Activated CD8-positive, alpha-beta memory T cell treated with anti-CD3 and anti-CD28 coated beads for 1 hour (primary cell): Measurements from ENCODE around the gene COL12A1.

Source experiments
- DNase-seq, 2 donors: peaks; one replicate each; pipeline ENCODE4 v3.0.0-alpha.2; 2020; ENCODE audit warnings: low read depth in 1 of 2; ENCODE audit errors: extremely low read depth in 1 of 2

The COL12A1 gene

DNA sequence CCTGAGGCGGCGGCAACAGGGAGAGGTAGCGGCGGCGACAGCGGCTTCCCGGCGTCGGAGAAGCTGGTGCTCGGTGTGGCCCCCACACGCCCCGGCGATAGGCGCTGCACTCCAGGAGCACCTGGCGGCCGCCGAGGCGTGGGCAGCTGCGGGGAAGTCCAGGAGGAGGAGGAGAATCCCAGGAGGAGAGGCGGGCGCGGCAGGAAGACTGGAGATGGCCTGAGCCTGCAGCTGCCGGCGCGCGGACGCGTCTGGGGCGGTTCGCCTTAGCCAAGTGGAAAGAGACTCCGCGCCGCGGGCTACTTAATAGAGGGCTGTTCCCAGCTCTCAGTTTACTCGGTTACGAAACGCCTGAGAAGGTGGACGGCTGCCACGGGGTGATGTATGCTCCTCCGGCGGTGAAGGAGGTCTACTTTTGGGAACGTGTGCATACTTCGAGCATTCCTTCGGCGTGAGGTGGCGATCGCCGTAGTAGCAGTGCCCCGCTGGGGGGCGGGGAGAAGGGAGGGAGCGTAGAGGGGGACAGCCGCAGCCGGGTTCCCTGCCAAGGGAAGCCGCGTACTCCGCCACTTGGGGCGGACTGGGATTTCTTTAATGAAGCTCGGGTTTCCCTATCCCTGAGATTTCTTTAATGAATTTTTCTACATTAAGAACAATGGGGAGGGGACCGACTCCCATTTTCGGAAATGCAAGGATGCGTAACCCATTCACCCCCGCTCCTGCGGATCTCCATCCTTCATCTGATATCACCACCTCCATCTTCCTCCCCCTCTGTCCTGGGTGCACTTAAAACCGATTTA lies at the start of gene COL12A1:
Gene COL12A1, minus strand, starts transcription at position 278 of the 800 bp plus-strand sequence. CDS start 3,261 bp downstream, outside the sequence.
- no peak for DNase-seq

DNA sequence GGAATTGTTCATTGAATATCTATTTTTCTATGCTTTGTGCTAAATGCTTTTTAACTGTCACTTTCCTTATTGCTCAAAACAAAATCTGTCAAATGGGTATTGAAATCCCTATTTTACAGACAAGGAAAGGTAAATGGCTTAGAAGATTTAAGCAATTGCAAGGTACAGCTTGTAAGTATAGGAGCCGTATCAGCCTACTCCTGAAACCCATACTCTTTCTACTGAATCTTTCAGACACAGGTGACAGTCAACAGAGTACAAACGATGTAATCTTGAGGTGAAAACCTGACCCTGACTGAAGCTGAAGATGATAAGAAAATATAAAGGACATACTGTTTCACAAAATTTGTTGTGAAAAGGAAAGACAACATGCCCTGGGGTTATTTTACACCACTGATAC lies 44.7 kb upstream of the COL12A1 start:
- no peak for DNase-seq

DNA sequence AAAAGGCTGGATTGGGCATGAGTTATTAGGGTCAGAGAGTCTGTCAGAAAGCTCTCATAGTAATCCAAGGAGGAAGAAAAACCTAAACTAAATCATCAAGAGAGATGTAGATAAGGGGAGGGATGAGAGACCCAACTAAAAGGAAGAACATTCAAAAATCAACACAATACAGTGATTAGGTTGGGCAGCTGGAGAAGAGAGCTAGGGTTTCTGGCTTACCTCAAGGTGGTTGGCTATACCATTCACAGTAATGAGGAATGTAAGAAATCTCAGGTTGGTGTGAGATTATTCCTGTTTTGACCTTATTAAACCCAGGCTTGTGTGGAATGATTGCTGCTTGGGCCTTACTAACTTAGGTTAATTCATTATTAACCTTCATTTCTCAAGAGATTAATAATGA lies 44.0 kb upstream of the COL12A1 start:
- no peak for DNase-seq

DNA sequence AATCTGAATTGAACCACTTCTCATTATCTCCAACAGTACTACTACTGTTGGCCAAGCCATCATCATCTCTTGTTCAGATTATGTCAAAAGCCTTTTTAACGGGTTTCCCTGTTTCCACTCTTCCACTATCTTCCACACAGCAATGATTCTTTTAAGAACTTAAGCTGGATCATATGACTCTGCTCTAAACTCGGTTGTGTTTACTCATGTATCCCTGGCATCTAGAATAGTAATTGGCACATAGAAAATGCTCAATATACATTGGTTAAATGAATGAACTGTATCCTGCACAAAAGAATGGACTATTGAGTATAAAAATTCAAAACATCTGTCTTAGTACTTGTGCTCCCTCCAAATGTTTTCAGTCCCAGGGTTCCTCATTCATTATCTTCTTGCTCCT lies 40.5 kb upstream of the COL12A1 start:
- no peak for DNase-seq

DNA sequence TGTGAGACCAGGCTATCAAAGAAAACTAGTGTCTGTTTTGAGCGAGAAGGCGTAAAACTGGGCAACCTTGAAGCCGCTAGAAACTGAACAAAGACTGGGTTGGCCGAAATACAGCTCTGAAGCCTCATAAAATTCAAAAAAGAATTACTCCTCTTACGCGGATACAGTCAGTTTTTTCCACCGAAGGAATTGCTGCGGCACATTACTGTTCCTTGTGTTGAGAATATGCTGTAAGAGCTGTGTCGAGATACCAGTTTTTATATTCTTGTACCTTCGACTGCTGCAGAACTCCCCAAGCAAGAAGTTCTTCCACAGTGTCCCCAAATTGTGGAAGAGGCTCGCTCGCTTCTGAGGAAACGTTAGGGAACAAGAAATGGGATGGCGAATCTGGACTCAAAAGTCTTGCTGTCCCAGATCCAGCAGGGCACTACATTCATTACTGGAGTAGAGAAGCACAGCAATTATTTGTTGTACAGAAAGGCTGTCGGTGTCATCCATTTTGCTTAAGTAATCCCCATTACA lies 38.3 kb upstream of the COL12A1 start:
- DNase-seq, result no peak

DNA sequence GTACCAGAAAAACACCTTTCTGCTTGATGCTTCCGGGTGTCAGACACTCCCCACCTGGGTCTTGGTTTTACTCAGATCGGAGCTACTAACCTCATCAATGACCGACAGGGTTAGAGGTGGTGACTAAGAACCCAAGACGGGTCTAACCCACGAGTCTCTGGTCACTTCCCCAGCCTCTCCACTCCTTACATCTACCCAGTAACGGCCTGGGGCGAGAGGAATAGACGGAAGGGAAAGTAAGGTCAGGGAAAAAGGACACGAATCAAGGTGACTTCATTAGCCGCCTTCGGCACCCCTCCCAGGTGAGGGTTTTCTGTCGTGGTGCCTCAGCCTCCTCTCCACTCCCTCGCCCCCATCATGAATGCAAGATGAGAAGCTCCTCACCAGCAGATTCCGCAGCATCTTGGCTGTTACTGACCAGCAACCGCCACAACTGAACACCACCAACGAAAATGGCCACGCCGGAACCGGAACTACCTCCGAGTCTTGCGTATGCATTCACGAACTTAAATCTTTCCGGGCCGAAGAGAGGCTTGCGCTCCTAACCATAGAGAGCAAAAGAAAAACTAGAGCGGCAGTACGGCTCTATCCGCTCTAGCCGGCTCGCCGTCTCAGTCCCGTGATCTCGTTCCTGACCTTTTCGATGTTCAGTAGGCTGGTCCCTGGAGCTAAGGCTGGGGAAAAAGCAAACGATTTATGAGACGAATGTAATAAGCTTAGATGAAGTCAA lies 37.6 kb upstream of the COL12A1 start, which contains the start of gene COX7A2:
Gene COX7A2, minus strand, starts transcription at position 469 of the 730 bp plus-strand sequence. Its CDS starts 67 bp downstream, at position 402.
- peak; percentile 55 to 66 for DNase-seq

DNA sequence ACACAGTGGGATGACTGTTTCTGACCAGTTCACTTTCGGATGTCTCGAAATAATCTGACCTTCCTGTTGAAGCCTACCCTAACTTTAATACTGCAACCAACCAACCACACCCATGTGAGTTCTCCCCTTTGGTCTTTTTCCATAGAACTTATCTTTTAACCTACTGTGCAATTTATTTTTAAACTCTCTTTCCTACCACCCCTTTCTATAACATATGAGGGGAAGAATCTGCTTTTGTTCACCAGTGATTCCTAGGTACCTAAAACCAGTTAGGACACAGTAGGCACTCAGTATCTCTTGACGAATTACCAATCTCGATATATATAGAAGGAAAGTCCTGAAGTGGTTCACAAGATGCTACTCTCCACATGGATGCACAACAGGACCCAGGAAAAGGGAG lies 30.8 kb upstream of the COL12A1 start:
- no peak for DNase-seq

DNA sequence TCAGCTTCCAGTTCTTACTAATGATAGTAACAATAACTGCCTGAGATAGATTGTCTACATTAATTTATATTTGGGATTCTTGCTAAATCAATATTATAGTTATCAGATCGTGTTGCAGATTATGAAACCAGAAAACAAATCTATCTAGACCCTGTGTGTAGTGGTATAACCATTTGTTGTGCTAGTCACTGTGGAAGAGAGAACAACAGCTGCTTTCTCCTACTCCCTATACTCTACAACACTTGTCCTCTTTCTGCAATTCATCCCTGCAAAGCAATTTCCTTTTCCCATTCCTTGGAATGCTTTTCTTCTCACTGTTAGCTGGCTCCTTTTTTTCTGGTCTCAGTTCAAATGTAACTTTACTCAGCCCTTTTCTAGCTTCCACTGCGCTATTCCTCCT lies 29.4 kb upstream of the COL12A1 start:
- no peak for DNase-seq

DNA sequence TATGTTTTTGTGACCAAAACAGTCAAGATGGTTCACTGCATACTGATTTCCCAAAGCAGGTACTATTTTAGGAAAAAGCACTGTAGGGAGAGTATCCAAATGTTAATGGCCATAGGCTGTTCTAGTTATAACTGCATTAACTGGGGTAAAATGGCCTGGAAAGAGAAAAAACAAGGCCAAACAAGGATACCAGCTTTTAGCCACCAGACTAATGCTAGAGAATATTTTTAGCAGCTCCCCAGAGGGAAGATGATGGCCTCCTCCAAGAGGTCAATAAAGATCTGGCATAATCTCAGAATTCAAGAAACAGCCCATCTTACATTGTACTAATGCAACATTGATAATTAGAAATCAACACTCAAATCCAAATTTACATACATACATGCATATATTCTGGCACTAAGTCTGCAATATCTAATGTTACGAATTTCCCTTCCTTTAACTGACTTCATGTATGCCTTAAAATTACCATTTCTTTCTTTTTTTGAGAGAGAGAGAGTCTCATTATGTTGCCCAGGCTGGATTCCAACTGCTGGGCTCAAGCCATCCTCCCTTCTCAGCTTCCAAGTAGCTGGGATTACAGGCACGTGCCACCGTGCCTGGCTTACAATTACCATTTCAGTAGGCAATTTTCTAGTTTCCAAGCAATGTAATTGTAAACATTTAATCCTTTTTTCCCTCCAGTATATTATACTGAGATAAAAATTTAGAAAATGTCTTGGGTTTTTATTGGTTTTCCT lies 28.4 kb upstream of the COL12A1 start:
- no peak for DNase-seq

DNA sequence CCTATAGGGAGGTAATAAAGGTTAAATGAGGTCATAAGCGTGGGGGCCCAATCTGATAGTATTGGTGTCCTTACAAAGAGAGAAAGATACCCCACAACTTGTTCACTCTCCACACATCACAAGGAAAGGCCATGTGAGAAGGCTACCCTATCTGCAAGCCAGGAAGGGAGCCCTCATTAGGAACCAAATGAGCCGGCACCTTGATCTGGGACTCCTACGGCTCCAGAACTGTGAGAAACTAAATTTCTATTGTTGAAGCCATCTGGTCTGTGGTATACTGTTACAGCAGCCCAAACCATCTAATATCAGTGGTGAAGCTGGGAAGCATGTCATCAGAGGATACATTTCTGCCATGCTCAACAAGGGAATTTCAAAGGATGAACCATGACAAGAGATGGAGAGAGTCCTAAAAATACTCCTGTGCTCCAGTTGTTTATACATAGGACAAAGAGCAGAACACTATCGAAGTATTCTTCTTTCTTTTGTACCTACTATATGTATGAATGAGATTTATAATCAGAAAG lies 27.3 kb upstream of the COL12A1 start:
- no peak for DNase-seq

DNA sequence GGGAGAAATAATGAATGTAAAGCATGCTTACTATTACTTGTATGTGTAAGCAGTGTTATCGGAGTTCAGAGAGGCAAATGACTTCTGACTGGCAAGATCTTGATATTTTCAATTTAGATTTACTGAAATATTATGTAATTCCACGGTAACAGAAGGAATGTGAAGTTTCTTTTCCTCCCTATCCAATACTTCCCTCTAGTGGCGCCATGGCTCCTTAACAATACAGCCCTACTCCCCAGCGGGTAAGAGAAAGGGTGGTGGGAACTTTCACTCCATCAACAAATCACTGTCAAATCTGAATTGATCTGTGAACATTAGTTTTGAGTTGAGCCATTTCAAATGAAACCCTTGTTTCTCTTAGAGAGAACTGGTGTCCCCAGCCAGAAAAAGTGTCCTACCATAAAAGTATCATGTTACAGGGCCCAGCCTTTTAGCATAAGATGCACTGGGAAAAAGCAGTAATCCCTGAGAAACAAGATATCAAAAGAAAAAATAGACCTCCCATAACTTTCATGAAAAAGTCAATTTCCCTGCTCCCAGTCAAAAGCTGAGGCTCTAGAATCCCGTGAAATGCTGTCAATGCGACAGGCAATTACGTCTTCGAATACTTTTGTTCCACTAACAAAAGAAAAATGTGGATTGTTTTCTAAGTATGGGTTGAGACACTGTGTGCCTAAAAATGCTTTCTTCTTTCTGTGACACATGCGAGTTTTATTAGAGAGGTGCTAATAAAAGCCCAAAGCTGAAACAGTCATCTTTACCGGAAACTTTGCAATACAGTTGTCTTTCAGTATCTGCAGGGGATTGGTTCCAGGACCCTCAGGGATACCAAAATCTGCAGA lies 24.9 kb upstream of the COL12A1 start:
- no peak for DNase-seq

DNA sequence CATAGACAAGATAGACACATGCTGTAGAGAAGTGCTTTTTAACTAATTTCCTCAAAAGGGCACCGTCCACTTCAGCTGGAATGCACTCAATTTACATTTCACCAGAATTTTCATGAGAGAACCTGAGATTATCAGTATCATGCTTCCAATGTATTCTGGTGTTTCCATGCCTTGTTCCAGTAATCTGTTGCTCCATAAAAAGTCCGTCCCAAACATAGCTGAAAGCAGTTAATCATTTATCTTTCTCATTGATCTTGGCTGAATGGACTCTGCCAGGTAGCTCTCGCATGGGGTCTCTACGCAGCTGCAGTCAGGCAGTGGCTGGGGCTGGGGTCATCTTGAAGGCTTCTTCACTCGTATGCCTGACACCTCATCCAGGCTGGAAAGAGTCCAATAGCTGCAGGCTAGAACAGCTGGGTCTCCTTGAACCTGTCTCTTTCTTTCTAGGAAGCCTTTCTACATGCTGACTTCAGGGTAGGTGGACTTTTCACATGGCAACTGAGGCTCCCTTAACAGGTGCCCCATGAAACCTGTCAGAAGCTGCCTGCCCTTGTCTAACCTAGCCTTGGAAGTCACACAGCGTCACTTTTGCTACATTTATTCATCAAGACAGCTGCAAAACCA lies 18.6 kb upstream of the COL12A1 start:
- no peak for DNase-seq

DNA sequence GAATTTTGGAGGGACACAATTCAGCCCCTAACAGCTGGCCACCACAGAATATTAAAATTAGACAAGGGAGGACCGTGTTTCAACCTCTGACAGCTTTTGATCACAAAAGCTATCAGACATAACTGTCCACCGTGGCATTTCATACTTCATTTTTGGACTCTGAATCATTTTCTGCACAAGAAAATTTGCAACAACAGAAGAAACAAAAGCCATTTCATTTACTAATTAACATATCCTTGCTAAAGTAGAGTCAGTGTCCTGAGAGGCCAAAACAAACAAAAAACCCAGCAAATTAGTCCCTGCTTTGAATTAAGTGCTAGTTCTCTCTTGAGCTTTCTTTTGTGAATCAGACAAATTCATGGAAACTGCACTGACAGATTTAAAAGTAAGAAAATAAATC lies 17.6 kb upstream of the COL12A1 start:
- DNase-seq, result no peak

DNA sequence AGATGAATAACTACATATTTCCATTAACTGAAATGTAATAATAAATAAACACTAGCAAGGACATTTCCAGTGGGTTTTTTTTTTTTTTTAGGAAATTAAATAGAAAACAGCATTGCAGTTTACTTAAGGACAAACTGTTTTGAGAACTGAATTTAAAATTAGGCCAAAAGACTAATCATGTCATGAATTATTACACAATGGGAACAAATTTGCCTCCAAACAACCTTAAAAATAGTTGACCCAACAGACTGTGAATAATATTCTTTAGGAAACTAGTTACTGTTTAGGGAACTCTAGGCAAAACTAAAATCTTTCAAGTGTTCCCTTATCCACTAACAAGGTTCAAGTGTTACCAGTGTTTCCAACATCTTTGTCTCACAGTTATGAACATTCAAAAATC lies 16.4 kb upstream of the COL12A1 start:
- no peak for DNase-seq

DNA sequence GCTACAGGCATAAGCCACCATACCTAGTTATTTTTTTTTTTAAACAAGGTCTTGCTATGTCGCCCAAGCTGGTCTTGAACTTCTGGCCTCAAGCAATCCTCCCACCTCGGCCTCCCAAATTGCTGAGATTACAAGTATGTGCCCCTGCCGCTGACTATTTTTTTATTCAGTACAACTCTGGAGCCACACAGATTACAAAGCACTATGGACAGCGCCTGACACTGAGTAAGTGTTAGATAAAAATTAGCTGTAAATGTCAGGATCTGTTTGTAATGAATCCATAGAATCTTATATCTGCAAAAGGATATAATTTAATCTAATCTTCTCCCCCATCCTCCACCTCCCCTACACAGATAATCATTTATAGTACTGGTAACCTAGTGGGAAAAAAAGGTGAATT lies 15.3 kb upstream of the COL12A1 start:
- no peak for DNase-seq

DNA sequence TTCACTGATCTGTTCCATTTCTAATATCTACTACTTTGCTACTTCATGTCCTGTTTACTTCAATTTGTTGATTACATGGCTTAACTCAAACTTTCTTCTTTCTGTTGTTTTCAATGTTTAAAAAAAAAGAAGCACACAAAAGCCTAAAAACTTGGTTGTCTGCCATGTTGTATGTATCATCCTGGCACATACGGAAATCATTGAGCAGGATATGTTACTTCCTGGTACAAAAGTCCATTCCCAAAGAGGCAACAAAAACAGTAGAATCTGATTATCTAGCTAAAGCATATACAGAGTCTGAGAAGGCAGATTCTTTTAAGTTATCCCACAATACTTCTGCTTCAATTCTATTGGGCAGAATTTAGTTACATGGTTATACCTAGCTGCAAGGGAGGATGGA lies 14.5 kb upstream of the COL12A1 start:
- DNase-seq, result no peak

DNA sequence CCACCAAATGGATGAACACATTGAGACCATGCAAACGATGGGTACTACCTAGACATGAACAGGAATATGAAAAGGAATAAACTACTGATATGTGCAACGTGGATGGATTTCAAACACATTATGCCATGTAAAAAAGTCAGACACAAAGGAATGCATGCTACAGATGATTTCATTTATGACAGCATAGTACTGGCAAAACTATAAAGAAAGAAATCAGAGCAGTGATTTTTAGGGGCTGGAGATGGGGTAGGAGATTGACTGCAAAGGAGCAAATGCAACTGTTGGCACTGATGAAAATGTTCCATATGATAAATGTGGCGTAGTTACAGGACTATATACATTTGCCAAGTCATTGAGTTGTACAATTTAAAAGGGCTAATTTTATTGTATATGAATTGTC lies 13.4 kb upstream of the COL12A1 start:
- no peak for DNase-seq

DNA sequence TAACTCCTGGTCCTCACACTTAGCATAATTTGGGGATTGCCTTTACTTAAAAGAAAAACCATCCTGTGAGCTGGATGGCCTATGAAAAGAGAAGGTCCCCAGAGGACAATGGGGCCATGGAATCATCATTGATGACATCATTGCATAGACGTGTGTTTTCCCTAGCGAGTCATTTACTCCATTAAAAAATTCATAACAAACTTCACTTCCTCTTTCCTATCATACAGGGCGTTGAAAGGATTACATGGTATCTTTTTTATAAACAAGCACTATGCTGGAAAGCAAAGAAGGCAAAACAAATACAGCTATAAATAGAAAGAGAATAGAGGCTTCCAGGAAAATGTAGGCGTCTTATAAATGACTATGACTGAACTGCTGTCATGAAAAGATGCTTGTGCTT lies 11.3 kb upstream of the COL12A1 start:
- DNase-seq, result no peak

DNA sequence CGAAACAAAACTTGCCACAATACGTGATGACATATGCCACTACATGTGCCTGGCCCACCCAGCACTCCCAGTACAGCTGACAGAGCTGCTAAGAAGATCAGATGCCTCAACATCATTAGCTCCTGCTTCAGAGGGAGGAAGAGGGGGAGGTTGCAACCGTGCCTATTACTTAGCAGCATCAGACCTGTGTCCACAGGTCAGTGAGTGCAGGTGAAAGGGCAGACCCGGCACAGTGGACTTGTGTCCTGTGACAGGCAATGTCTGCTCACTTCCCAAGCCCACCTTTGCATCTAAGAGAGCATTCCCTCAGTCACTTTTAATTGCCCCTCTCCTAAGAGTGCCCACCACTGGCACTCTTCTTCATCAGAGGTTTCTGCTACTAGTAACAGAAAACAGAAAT lies 9.4 kb upstream of the COL12A1 start:
- no peak for DNase-seq

DNA sequence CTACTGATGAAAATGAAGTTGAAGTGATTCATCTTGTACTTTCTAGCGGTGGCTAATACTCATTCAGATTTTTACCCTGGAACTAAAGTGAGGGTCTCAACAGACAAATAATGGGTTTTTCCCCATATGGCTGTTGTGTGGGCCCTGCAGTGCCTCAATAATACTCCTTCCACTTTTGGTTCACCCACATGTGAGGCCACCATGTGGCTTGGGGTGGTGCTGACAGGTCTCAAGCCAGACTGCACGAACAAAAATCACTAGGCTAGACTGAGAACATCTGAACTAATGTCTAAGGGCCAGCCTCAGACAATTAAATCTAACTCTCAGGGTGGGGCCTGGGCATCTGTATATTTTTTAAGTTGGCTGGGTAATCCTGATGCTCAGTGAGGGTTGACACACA lies 7.9 kb upstream of the COL12A1 start:
- no peak for DNase-seq
